Measurements from ENCODE around the gene BCKDK.

DNA sequence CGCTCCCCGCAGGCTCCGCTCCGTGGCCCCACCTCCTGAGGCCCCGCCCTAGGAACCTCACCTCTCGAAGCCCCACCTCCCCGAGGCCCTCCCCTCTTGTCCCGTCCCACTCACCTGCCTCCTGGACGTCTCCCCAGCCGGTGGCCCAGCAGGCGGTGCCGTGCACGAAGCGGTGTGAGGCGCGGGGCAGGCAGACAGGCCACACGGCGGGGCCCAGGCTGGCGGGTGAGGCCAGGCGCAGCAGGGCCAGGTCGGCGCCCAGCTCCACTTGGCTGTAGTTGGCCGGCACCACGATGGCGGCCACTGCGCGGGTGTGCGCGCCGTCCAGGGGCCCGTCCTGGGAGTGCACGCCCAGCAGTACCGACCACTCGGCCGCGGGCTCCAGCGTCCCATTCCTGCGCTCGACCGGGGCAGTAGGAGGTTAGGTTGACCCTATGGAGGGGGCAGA is 40.1 kb downstream of the BCKDK start:
- TF ChIP-seq, protein P1, sequence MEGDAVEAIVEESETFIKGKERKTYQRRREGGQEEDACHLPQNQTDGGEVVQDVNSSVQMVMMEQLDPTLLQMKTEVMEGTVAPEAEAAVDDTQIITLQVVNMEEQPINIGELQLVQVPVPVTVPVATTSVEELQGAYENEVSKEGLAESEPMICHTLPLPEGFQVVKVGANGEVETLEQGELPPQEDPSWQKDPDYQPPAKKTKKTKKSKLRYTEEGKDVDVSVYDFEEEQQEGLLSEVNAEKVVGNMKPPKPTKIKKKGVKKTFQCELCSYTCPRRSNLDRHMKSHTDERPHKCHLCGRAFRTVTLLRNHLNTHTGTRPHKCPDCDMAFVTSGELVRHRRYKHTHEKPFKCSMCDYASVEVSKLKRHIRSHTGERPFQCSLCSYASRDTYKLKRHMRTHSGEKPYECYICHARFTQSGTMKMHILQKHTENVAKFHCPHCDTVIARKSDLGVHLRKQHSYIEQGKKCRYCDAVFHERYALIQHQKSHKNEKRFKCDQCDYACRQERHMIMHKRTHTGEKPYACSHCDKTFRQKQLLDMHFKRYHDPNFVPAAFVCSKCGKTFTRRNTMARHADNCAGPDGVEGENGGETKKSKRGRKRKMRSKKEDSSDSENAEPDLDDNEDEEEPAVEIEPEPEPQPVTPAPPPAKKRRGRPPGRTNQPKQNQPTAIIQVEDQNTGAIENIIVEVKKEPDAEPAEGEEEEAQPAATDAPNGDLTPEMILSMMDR (IDR thresholded peaks at IDR 0.05; ENCODE audit: low read depth, low read length, poor library complexity, severe bottlenecking): no peak
- TF ChIP-seq EZH2phosphoT487 (IDR thresholded peaks at IDR 0.05; ENCODE audit: borderline replicate concordance, low read length): no peak
